Ovary (tissue), 9 donors: ENCODE data around the gene ACSF3. TPM values are rescaled to one million over a fixed set of nuclear protein-coding genes. Genes with fewer than 3 reads are reported as not detected.

Experiments used
- DNase-seq, 5 donors: peaks; one replicate each; pipeline ENCODE4 v3.0.0-alpha.2; 2019 to 2020
- H3K27ac ChIP-seq, 2 donors: fragments of 200-600 bp; one replicate each; pipeline versions ENCODE4 v1.5.1 to v1.8.0; 2019 to 2022
- H3K27me3 ChIP-seq: fragments of 200-600 bp; one replicate; pipeline ENCODE4 v1.8.0; 2022
- H3K36me3 ChIP-seq: fragments of 200-600 bp; sonication (generic); one replicate; pipeline ENCODE4 v1.5.1; 2019
- H3K4me1 ChIP-seq: one replicate; pipeline ENCODE4 v1.8.1; 2013; ENCODE audit warnings: mild to moderate bottlenecking, moderate library complexity; ENCODE audit not compliant: insufficient read depth
- H3K4me3 ChIP-seq: fragments of 200-600 bp; sonication (generic); one replicate; pipeline ENCODE4 v1.5.1; 2017
- H3K9me3 ChIP-seq, 2 donors: fragments of 200-600 bp in 1 of 2; sonication (generic) in 1 of 2; one replicate each; pipeline versions ENCODE4 v1.5.1 to v1.8.1; 2013 to 2019; ENCODE audit warnings: mild to moderate bottlenecking in 1 of 2, moderate library complexity in 1 of 2
- CTCF ChIP-seq, 3 donors: fragments of 450-650 bp in 2 of 3; fragments of 200-600 bp in 1 of 3; IDR thresholded peaks; one replicate each; pipeline versions ENCODE4 v1.5.1 to v1.8.0; 2016 to 2022; ENCODE audit warnings: antibody characterized with exemption in 3 of 3, mild to moderate bottlenecking in 1 of 3
- EP300 ChIP-seq: sonication (generic); formaldehyde crosslinking; IDR thresholded peaks from one replicate; pipeline ENCODE4 v1.6.1; 2017; ENCODE audit warnings: antibody characterized with exemption
- POLR2A ChIP-seq: fragments of 450-650 bp; IDR thresholded peaks from one replicate; pipeline ENCODE4 v1.6.1; 2017; ENCODE audit warnings: antibody characterized with exemption, mild to moderate bottlenecking, moderate library complexity
- WGBS, 3 donors: extraction: QIAGEN DNeasy Blood & Tissue Kit in 1 of 3; methylation state at CpG; one replicate each; pipeline versions ENCODE4 v1.1.5 to v1.1.7; 2013 to 2017; 5-methylcytosine and 5-hydroxymethylcytosine counted together
- intact Hi-C, 4 donors: fragments of 100-400 bp; cut with DNase I; formaldehyde crosslinking; loops; one replicate each; pipeline versions ENCODE4 v1.11.0 to v1.15.1; 2022 to 2023
- polyA plus RNA-seq, 2 donors: library from polyadenylated mRNA; stranded (reverse); fragments of 200-250 nt in 1 of 2; fragments of 350-450 nt in 1 of 2; fragmentation: Illumina TruSeq in 1 of 2; extraction: RNeasy Lipid Tissue Mini Kit (QIAGEN cat#74804) in 1 of 2; gene quantifications; one replicate each; pipeline ENCODE4 v1.2.3, GENCODE V29; 2013 to 2014
- total RNA-seq, 7 donors: library from RNA; depleted of rRNA in 2 of 7; stranded (reverse); fragments of >200 nt in 2 of 7; fragmentation: NEBNext Ultra II Directional in 3 of 7; extraction: Animal tissue kit (Norgen Biotek cat#: 25700) in 3 of 7; gene quantifications; one replicate each; pipeline versions ENCODE4 v1.1.0 to v1.2.4, GENCODE V29; 2016 to 2023
- donor health status: DM: no; HTN: no; CAD: no; lungs with moderate emphysema.
- donor health status: DM: no; HTN: no; CAD: no.
- donor health status: Bipolar disorder and iron deficiency.
- donor health status: DM: yes; HTN: yes; CAD: no.
- donor health status: DM: no; HTN: no; CAD: no.
- donor health status: DM: yes; HTN: yes; CAD: no.

ACSF3 gene
- total and polyA plus RNA-seq, 9 donors: 16.2 to 40.9 (median 28.0) TPM

GRCh38 chr16:89147085-89147817, 53.6 kb downstream of the ACSF3 start:
- no peaks in the 10 kb centered on the region for H3K27me3 ChIP-seq
- H3K4me1 ChIP-seq: no peaks in the 10 kb centered on the region
- H3K9me3 ChIP-seq: peaks cover 0 to 3% of the 10 kb centered on the region in 2 donors
- peak in 2 of 5 donors; percentile 13 to 22 for DNase-seq
- H3K27ac ChIP-seq: no peak overlapping the region
- H3K4me3 ChIP-seq: no peak overlapping the region
- 81 to 85% (median 85%) methylated on average over 9 to 10 of the region's 11 CpGs for WGBS, 3 donors
- intact Hi-C loops: no loop called here
- H3K36me3 ChIP-seq: no peaks in the 10 kb centered on the region
- TF ChIP-seq CTCF (IDR thresholded peaks at IDR 0.05) (no peak), POLR2A (no peak), EP300 (no peak)

GRCh38 chr16:89149386-89149785, 55.7 kb downstream of the ACSF3 start:
- TF ChIP-seq POLR2A: no peak
- TF ChIP-seq EP300: no peak
- TF ChIP-seq CTCF (IDR thresholded peaks at IDR 0.05): no peak
- H3K4me3 ChIP-seq: no peak overlapping the region
- peak in 1 of 5 donors; percentile 24 for DNase-seq
- H3K9me3 ChIP-seq: peaks cover 0 to 3% of the 10 kb centered on the region in 2 donors
- WGBS, 3 donors: 95 to 98% (median 96%) methylated on average over 9 of the region's 9 CpGs
- no peaks in the 10 kb centered on the region for H3K4me1 ChIP-seq
- H3K27ac ChIP-seq: no peak overlapping the region
- no peaks in the 10 kb centered on the region for H3K36me3 ChIP-seq
- intact Hi-C loops: no loop called here
- no peaks in the 10 kb centered on the region for H3K27me3 ChIP-seq

- H3K27ac ChIP-seq: no peak overlapping the region
- peak in 2 of 5 donors; percentile 10 to 19 for DNase-seq
- H3K27me3 ChIP-seq: no peaks in the 10 kb centered on the region
- peaks cover 2% of the 10 kb centered on the region for H3K4me1 ChIP-seq
- no peaks in the 10 kb centered on the region for H3K36me3 ChIP-seq
- 94 to 98% (median 96%) methylated on average over 18 of the region's 18 CpGs for whole genome bisulfite sequencing, 3 donors
- H3K4me3 ChIP-seq: no peak overlapping the region
- intact Hi-C loops: no loop called here
- H3K9me3 ChIP-seq: peaks cover 0 to 3% of the 10 kb centered on the region in 2 donors
- no peak for TF ChIP-seq EP300
- no peak for TF ChIP-seq POLR2A
Measured at GRCh38 chr16:89150090-89150835, 56.6 kb downstream of the ACSF3 start.

- H3K36me3 ChIP-seq: no peaks in the 10 kb centered on the region
- WGBS, 3 donors: 94 to 95% (median 95%) methylated on average over 8 of the region's 8 CpGs
- no peak for DNase-seq
- H3K27me3 ChIP-seq: no peaks in the 10 kb centered on the region
- intact Hi-C loops: no loop called here
- H3K9me3 ChIP-seq: peaks cover 0 to 3% of the 10 kb centered on the region in 2 donors
- H3K27ac ChIP-seq: no peak overlapping the region
- no peak overlapping the region for H3K4me3 ChIP-seq
- TF ChIP-seq EP300: no peak
- no peak for TF ChIP-seq POLR2A
- TF ChIP-seq CTCF (IDR thresholded peaks at IDR 0.05): no peak
- peaks cover 7% of the 10 kb centered on the region for H3K4me1 ChIP-seq
Measured at GRCh38 chr16:89150981-89151380, 57.3 kb downstream of the ACSF3 start.
